Ovary (tissue), 9 donors: Measurements from ENCODE around the gene MARK2. TPM values are rescaled to one million over a fixed set of nuclear protein-coding genes. Genes with fewer than 3 reads are reported as not detected.

Source experiments
- DNase-seq, 5 donors: peaks; one replicate each; pipeline ENCODE4 v3.0.0-alpha.2; 2019 to 2020
- H3K27ac ChIP-seq, 2 donors: fragments of 200-600 bp; one replicate each; pipeline versions ENCODE4 v1.5.1 to v1.8.0; 2019 to 2022
- H3K27me3 ChIP-seq: fragments of 200-600 bp; one replicate; pipeline ENCODE4 v1.8.0; 2022
- H3K36me3 ChIP-seq: fragments of 200-600 bp; sonication (generic); one replicate; pipeline ENCODE4 v1.5.1; 2019
- H3K4me1 ChIP-seq: one replicate; pipeline ENCODE4 v1.8.1; 2013; ENCODE audit warnings: mild to moderate bottlenecking, moderate library complexity; ENCODE audit not compliant: insufficient read depth
- H3K4me3 ChIP-seq: fragments of 200-600 bp; sonication (generic); one replicate; pipeline ENCODE4 v1.5.1; 2017
- H3K9me3 ChIP-seq, 2 donors: fragments of 200-600 bp in 1 of 2; sonication (generic) in 1 of 2; one replicate each; pipeline versions ENCODE4 v1.5.1 to v1.8.1; 2013 to 2019; ENCODE audit warnings: mild to moderate bottlenecking in 1 of 2, moderate library complexity in 1 of 2
- EP300 ChIP-seq: sonication (generic); formaldehyde crosslinking; IDR thresholded peaks from one replicate; pipeline ENCODE4 v1.6.1; 2017; ENCODE audit warnings: antibody characterized with exemption
- POLR2A ChIP-seq: fragments of 450-650 bp; IDR thresholded peaks from one replicate; pipeline ENCODE4 v1.6.1; 2017; ENCODE audit warnings: antibody characterized with exemption, mild to moderate bottlenecking, moderate library complexity
- WGBS, 3 donors: extraction: QIAGEN DNeasy Blood & Tissue Kit in 1 of 3; methylation state at CpG; one replicate each; pipeline versions ENCODE4 v1.1.5 to v1.1.7; 2013 to 2017; 5-methylcytosine and 5-hydroxymethylcytosine counted together
- intact Hi-C, 4 donors: fragments of 100-400 bp; cut with DNase I; formaldehyde crosslinking; loops; one replicate each; pipeline versions ENCODE4 v1.11.0 to v1.15.1; 2022 to 2023
- polyA plus RNA-seq, 2 donors: library from polyadenylated mRNA; stranded (reverse); fragments of 200-250 nt in 1 of 2; fragments of 350-450 nt in 1 of 2; fragmentation: Illumina TruSeq in 1 of 2; extraction: RNeasy Lipid Tissue Mini Kit (QIAGEN cat#74804) in 1 of 2; gene quantifications; one replicate each; pipeline ENCODE4 v1.2.3, GENCODE V29; 2013 to 2014
- total RNA-seq, 7 donors: library from RNA; depleted of rRNA in 2 of 7; stranded (reverse); fragments of >200 nt in 2 of 7; fragmentation: NEBNext Ultra II Directional in 3 of 7; extraction: Animal tissue kit (Norgen Biotek cat#: 25700) in 3 of 7; gene quantifications; one replicate each; pipeline versions ENCODE4 v1.1.0 to v1.2.4, GENCODE V29; 2016 to 2023
- TF ChIP-seq, protein P1 (sequence below), 3 donors: fragments of 450-650 bp in 2 of 3; fragments of 200-600 bp in 1 of 3; IDR thresholded peaks; one replicate each; pipeline versions ENCODE4 v1.5.1 to v1.8.0; 2016 to 2022; ENCODE audit warnings: antibody characterized with exemption in 3 of 3, mild to moderate bottlenecking in 1 of 3
- donor health status: DM: no; HTN: no; CAD: no; lungs with moderate emphysema.
- donor health status: DM: no; HTN: no; CAD: no.
- donor health status: Bipolar disorder and iron deficiency.
- donor health status: DM: yes; HTN: yes; CAD: no.
- donor health status: DM: no; HTN: no; CAD: no.
- donor health status: DM: yes; HTN: yes; CAD: no.

The MARK2 gene
- total and polyA plus RNA-seq, 9 donors: 12.3 to 27.8 (median 25.8) TPM

DNA sequence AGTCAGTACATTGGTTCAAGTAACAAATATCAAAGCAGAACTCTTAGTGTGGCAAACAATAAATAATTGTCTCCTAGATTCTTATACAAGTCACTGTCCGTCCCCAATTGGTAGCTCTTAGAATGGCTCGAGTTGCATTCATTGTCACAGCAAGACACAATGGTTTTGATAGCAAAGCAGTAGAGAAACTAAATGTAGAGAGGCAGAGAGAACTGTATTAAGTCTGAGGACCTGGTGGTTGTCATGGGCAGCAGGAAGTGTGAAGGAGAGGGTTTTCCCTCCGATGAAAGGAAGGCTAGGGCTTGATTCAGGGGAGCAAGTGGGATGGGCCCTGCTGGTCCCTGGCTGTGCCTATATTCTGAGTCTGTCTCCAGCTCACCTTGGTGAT, 41.5 kb downstream of the MARK2 start:
- H3K4me1 ChIP-seq: peaks cover 11% of the 10 kb centered on the region
- H3K36me3 ChIP-seq: no peaks in the 10 kb centered on the region
- TF ChIP-seq EP300 (no peak), POLR2A (no peak)
- TF ChIP-seq, protein P1, sequence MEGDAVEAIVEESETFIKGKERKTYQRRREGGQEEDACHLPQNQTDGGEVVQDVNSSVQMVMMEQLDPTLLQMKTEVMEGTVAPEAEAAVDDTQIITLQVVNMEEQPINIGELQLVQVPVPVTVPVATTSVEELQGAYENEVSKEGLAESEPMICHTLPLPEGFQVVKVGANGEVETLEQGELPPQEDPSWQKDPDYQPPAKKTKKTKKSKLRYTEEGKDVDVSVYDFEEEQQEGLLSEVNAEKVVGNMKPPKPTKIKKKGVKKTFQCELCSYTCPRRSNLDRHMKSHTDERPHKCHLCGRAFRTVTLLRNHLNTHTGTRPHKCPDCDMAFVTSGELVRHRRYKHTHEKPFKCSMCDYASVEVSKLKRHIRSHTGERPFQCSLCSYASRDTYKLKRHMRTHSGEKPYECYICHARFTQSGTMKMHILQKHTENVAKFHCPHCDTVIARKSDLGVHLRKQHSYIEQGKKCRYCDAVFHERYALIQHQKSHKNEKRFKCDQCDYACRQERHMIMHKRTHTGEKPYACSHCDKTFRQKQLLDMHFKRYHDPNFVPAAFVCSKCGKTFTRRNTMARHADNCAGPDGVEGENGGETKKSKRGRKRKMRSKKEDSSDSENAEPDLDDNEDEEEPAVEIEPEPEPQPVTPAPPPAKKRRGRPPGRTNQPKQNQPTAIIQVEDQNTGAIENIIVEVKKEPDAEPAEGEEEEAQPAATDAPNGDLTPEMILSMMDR (IDR thresholded peaks at IDR 0.05): no peak
- 31 to 37% (median 32%) methylated on average over 3 of the region's 3 CpGs for WGBS, 3 donors
- H3K9me3 ChIP-seq: no peaks in the 10 kb centered on the region
- no peaks in the 10 kb centered on the region for H3K27me3 ChIP-seq
- intact Hi-C loops: no loop called here
- no peak overlapping the region for H3K27ac ChIP-seq
- H3K4me3 ChIP-seq: no peak overlapping the region
- no peak for DNase-seq

DNA sequence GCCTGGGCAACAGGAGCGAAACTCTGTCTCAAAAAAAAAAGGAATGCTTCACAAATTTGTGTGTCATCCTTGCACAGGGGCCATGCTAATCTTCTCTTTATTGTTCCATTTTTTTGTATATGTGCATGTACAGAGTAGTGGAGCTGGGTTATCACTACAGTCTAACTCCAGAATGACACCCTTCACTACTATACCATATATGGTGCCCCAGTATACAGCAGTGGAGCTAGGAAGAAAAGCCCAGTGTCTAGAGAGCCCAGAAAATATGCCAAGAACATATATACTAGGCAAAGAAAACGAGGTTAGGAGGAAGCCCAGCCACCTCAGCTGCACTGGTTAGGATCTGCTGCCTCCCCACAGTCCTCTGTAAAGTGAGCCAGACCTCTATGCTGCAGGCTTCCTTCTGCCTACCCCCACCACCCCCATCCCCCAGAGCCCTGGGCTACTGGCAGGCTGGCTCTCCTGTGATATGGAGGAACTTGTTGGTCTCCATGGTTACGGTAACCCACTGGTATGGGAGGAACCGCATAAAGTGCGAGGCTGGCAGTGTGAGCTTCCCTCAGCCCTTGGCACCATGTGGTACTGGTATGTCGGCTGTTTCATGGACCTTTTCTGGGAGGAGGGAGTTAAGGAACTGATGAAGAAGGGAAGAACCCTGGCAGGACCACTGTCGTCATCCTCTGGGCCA, 43.8 kb downstream of the MARK2 start:
- DNase-seq: no peak
- Histone ChIP-seq H3K4me1 (peaks cover 10% of the 10 kb centered on the region), H3K4me3 (no peak overlapping the region), H3K36me3 (no peaks in the 10 kb centered on the region), H3K9me3 (no peaks in the 10 kb centered on the region), H3K27ac (no peak overlapping the region), H3K27me3 (no peaks in the 10 kb centered on the region)
- intact Hi-C loops: no loop called here
- TF ChIP-seq, protein P1 (IDR thresholded peaks at IDR 0.05): no peak
- TF ChIP-seq POLR2A: no peak
- TF ChIP-seq EP300: no peak
- 91 to 94% (median 91%) methylated on average over 7 of the region's 7 CpGs for WGBS, 3 donors

DNA sequence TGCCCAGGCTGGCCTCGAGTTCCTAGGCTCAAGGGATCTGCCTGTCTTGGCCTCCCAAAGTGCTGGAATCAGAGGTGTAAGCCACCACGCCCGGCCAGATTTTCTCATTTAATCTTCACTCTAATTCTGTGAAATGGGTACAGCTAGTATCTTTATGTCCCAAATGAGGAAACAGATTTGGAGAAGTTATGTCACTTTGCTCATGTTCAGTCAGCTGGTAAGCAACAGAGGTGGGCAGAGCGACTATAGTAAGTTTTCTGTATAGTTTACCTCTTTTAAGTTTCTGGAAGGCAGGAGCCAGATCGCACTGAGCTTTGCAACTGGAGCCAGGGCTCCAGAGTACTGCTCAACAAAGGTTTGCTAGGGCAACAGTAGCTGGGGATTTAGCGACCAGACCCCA, 44.9 kb downstream of the MARK2 start:
- no peak for DNase-seq
- intact Hi-C loops: no loop called here
- peaks cover 18% of the 10 kb centered on the region for H3K4me1 ChIP-seq
- H3K9me3 ChIP-seq: no peaks in the 10 kb centered on the region
- 90 to 93% (median 92%) methylated on average over 6 of the region's 6 CpGs for WGBS, 3 donors
- no peak overlapping the region for H3K4me3 ChIP-seq
- no peaks in the 10 kb centered on the region for H3K27me3 ChIP-seq
- H3K36me3 ChIP-seq: no peaks in the 10 kb centered on the region
- H3K27ac ChIP-seq: no peak overlapping the region
- TF ChIP-seq EP300 (no peak), POLR2A (no peak)
- TF ChIP-seq, protein P1 (IDR thresholded peaks at IDR 0.05): no peak

DNA sequence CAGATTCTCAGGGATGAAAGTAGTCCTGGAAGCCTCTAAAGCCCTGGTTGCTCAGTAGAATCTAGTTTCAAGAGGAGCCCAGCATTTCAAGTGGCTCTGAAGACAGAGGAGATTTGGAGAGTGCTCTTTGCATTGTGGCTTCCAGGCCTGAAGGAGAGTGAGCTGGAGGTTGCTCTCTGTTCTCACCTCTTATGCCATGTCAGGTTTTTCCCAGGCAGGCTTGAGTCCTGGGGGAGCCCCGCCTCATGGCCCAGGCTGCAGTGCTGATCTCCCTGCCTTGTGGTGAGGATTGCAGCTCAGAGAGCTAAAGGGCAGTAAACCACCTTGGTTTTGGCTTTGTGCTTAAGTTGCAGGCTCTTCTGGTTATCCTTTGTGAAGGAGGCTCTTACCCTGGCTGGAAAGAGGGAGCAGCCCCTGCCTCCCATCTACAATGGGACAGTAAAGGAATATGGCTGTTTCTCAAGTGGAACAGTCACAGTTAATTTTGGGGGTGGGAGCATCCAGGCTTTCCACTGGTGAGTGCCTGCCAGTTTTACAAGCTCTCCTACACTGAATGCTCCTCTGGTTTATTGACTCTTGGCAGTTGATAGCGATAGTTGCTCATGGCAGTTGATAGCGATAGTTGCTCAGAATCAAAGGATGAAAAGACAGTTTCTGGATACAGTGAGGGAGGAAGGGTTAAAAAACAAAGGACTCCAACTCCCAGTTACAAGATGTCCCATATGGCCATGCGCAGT, 45.5 kb downstream of the MARK2 start:
- Histone ChIP-seq H3K27me3 (no peaks in the 10 kb centered on the region), H3K27ac (no peak overlapping the region), H3K4me3 (no peak overlapping the region), H3K9me3 (no peaks in the 10 kb centered on the region), H3K36me3 (no peaks in the 10 kb centered on the region), H3K4me1 (peaks cover 22% of the 10 kb centered on the region)
- TF ChIP-seq, protein P1 (IDR thresholded peaks at IDR 0.05): no peak
- no peak for TF ChIP-seq EP300
- TF ChIP-seq POLR2A: no peak
- no peak for DNase-seq
- 82 to 95% (median 88%) methylated on average over 4 of the region's 4 CpGs for WGBS, 3 donors
- intact Hi-C loops: no loop called here
